ENCODE measurements around the gene HBM. TPM values are rescaled to one million over a fixed set of nuclear protein-coding genes. Genes with fewer than 3 reads are reported as not detected.

The HBM gene
- polyA plus RNA-seq, 2 of the 4 experiments (the other 2 are of a cell fraction): not detected

DNA sequence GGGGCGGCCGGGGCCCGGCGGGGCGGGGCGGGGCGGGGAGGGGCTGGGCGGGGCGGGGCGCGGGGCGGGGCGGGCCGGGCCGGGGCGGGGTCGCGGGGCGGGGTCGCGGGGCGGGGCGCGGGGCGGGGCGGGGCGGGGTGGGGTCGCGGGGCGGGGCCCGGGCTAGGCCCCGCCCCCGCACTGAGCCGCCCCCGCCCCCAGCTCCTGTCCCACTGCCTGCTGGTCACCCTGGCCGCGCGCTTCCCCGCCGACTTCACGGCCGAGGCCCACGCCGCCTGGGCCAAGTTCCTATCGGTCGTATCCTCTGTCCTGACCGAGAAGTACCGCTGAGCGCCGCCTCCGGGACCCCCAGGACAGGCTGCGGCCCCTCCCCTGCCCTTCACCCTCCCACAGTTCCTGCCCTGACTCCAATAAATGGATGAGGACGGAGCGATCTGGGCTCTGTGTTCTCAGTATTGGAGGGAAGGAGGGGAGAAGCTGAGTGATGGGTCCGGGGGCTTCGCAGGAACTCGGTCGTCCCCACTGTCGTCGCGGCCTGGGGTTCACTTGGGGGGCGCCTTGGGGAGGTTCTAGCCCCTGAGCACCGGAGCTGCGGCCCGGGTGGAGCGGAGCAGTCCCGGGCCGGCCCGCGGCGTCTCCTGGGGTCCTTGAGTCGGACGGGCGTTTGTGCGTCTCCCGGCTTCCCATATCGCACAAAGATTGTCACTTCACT is 795 bp upstream of the HBM start:
- CTCF ChIA-PET: interaction anchor here (1.0 to 7.7 kb wide), 2 partner anchors 17 to 48 kb away, joined by 3 to 88 read pairs; partner anchors contain the start of gene HBQ1
- Histone ChIP-seq H3K27ac (0 out of 6 replicates have a peak overlapping the region, but pooled peaks of 1 of the 2 experiments have one; percentile 1), H3K4me1 (peaks cover 13% of the 10 kb centered on the region), H3K4me2 (peak overlapping the region; percentile 100), H3K9me3 (no peaks in the 10 kb centered on the region), H3K4me3 (peak overlapping the region; percentile 47)
- ATAC-seq (peak in 1 of 2 experiments; percentile 51; a peak in 3 of 6 replicates), FAIRE-seq (no peak), DNase-seq (ENCODE audit: low read depth in 1 of 2, low spot score in 1 of 2) (no peak)
- TF ChIP-seq ESRRA (IDR thresholded peaks at IDR 0.05; ENCODE audit: borderline replicate concordance, low read length) (no peak), ELK1 (IDR thresholded peaks at IDR 0.05; ENCODE audit: low read depth, low read length) (no peak), HES2 (IDR thresholded peaks at IDR 0.05) (no peak), POLR2AphosphoS2 (conservative IDR thresholded peaks at IDR 0.05; ENCODE audit: low read length) (no peak), MAZ (IDR thresholded peaks at IDR 0.05; ENCODE audit: borderline replicate concordance, low read depth, low read length) (no peak), HOXB13 (CRISPR knock-in tag; IDR thresholded peaks at IDR 0.05; ENCODE audit: low read depth) (no peak), RCOR1 (IDR thresholded peaks at IDR 0.05; ENCODE audit: low read depth, low read length) (no peak), BHLHE40 (IDR thresholded peaks at IDR 0.05; ENCODE audit: low read depth, low read length) (no peak), HMGXB4 (CRISPR knock-in tag; IDR thresholded peaks at IDR 0.05; ENCODE audit: borderline replicate concordance) (no peak), NFE2L2 (conservative IDR thresholded peaks at IDR 0.05; ENCODE audit: low read length) (no peak), HEYL (CRISPR knock-in tag; IDR thresholded peaks at IDR 0.05) (no peak), RFX5 (IDR thresholded peaks at IDR 0.05) (no peak), POLR2A (IDR thresholded peaks at IDR 0.05; ENCODE audit: low read length) (no peak), TFCP2L1 (CRISPR knock-in tag; IDR thresholded peaks at IDR 0.05) (no peak), HOXA7 (CRISPR knock-in tag; IDR thresholded peaks at IDR 0.05) (no peak)
- WGBS (ENCODE audit: missing lambda C conversion rate): 0% methylated on average over 6 of the region's 77 CpGs
- POLR2A ChIA-PET: no interaction called here

DNA sequence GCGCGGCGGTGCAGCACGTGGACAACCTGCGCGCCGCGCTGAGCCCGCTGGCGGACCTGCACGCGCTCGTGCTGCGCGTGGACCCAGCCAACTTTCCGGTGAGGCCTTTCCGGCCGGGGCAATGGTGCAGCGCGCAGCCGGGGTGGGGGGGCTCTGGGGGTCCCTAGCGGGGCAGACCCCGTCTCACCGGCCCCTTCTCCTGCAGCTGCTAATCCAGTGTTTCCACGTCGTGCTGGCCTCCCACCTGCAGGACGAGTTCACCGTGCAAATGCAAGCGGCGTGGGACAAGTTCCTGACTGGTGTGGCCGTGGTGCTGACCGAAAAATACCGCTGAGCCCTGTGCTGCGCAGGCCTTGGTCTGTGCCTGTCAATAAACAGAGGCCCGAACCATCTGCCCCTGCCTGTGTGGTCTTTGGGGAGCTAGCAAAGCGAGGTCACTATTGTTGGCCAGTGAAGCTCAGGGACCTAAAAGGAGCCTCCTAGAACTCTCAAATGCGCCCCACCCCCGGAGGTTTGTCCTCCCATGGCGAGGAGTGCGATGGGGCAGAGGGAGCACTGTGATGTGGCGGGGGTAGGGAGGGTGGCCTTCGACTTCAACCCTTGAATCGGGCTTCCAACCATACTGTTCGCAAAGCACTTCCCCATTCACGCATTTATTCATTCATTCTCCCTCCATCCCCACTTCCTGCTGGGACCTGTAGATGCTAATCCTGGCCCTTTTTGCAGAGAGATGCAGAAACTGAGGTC is 770 bp downstream of the HBM start:
- H3K9me3 ChIP-seq: no peaks in the 10 kb centered on the region
- H3K4me1 ChIP-seq: peaks cover 13% of the 10 kb centered on the region
- 81% methylated on average over 25 of the region's 45 CpGs for WGBS (ENCODE audit: missing lambda C conversion rate)
- ChIA-PET CTCF (interaction anchor here (1.1 to 7.7 kb wide), 5 partner anchors 15 to 101 kb away, joined by 3 to 88 read pairs (median 6); partner anchors contain the start of gene HBQ1), POLR2A (no interaction called here)
- H3K4me2 ChIP-seq: peak overlapping the region; percentile 100
- DNase-seq (ENCODE audit: low read depth in 1 of 2, low spot score in 1 of 2) (no peak), ATAC-seq (no peak), FAIRE-seq (no peak)
- TF ChIP-seq CBX2 (IDR thresholded peaks at IDR 0.05; ENCODE audit: borderline replicate concordance, low read depth): no peak
- no peak for TF ChIP-seq ZNF302 (CRISPR knock-in tag; IDR thresholded peaks at IDR 0.05)
- no peak for TF ChIP-seq FOSB (CRISPR knock-in tag; IDR thresholded peaks at IDR 0.05)
- no peak for TF ChIP-seq KDM1A (IDR thresholded peaks at IDR 0.05; ENCODE audit: low read depth)
- TF ChIP-seq ELK1 (IDR thresholded peaks at IDR 0.05; ENCODE audit: low read depth, low read length): no peak
- no peak for TF ChIP-seq HOXA7 (CRISPR knock-in tag; IDR thresholded peaks at IDR 0.05)
- TF ChIP-seq, protein P1, sequence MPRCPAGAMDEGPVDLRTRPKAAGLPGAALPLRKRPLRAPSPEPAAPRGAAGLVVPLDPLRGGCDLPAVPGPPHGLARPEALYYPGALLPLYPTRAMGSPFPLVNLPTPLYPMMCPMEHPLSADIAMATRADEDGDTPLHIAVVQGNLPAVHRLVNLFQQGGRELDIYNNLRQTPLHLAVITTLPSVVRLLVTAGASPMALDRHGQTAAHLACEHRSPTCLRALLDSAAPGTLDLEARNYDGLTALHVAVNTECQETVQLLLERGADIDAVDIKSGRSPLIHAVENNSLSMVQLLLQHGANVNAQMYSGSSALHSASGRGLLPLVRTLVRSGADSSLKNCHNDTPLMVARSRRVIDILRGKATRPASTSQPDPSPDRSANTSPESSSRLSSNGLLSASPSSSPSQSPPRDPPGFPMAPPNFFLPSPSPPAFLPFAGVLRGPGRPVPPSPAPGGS (IDR thresholded peaks at IDR 0.05): no peak
- no peak for TF ChIP-seq ZFP36 (IDR thresholded peaks at IDR 0.05; ENCODE audit: borderline replicate concordance, partially characterized antibody)
- TF ChIP-seq, protein P2, sequence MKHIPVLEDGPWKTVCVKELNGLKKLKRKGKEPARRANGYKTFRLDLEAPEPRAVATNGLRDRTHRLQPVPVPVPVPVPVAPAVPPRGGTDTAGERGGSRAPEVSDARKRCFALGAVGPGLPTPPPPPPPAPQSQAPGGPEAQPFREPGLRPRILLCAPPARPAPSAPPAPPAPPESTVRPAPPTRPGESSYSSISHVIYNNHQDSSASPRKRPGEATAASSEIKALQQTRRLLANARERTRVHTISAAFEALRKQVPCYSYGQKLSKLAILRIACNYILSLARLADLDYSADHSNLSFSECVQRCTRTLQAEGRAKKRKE (CRISPR knock-in tag; IDR thresholded peaks at IDR 0.05; ENCODE audit: low read depth): no peak
- TF ChIP-seq EHMT2 (IDR thresholded peaks at IDR 0.05; ENCODE audit: low read depth): no peak
- TF ChIP-seq USF2 (IDR thresholded peaks at IDR 0.05): no peak
- TF ChIP-seq FOXS1 (CRISPR knock-in tag; IDR thresholded peaks at IDR 0.05): no peak
- H3K4me3 ChIP-seq: no peak overlapping the region
- H3K27ac ChIP-seq: no peak overlapping the region

All from A549 (cell line).